ENCODE results near the gene C3orf20.

The C3orf20 gene

GRCh38 chr3:14784087-14784681 is 109.2 kb downstream of the C3orf20 start:
- no peak overlapping the region for H3K9ac ChIP-seq
- no peak overlapping the region for H2AFZ ChIP-seq
- no peaks in the 10 kb centered on the region for H3K27me3 ChIP-seq (ENCODE audit: control insufficient read depth, insufficient read depth, low read length)
- H3K4me2 ChIP-seq (ENCODE audit: low read length) = no peak overlapping the region
- H3K27ac ChIP-seq = no peak overlapping the region
- no peak for TF ChIP-seq CTCF (IDR thresholded peaks at IDR 0.05)
- no peaks in the 10 kb centered on the region for H3K36me3 ChIP-seq (ENCODE audit: control insufficient read depth, insufficient read depth, low read length)
- H3K4me1 ChIP-seq = no peaks in the 10 kb centered on the region
- H3K9me3 ChIP-seq (ENCODE audit: control insufficient read depth, low read length) = no peaks in the 10 kb centered on the region
- H3K4me3 ChIP-seq (ENCODE audit: low read depth, low read length) = no peak overlapping the region
- no peaks in the 10 kb centered on the region for H3K79me2 ChIP-seq

DNA sequence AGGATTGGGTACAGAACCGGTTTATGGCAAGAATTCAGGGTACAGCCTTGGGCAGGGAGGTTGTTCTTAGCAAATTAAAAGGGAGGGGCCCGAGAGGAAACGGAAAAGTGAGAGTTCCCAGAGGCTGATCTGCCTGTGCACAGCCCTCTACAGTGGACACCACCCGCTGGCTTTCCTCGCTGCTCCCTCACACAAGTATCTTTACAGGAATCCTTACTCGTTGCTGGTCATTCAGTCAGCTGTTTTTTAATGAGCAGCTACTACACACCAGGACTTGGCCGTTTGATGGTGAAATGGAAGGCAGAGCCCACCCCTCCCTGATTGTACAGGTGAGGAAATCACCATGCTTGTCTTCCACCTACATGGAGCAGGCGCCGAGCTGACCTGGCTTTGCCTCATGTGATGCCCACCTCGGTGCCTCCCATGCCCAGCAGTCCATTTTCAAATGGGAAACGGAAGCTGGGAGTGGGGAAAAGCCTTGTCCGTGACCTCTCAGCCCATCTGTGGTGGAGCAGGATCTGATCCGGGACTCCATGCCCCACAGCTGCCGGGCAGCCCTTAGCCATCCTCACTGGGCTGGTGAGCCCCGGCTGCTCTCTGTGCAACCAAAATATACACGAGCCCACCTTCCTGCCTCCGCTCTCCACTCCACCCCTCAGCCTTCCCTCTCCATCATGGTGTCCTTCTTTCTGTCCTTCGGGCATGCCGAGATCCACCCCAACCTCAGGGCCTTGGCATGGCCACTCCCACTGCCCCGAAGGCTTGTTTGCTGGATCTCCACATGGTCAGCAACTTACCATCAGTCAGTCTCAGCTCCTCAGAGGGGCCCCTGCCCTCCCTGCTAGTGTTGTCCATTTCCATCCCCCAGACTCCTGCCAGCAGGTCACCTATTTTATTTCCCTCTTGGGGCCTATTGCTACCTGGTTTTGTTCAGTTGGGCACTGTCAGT is 110.5 kb downstream of the C3orf20 start:
- TF ChIP-seq CTCF (IDR thresholded peaks at IDR 0.05) = no peak
- H3K9ac ChIP-seq = no peak overlapping the region

GRCh38 chr3:14786369-14786768 is 111.4 kb downstream of the C3orf20 start:
- Histone ChIP-seq H3K36me3 (ENCODE audit: control insufficient read depth, insufficient read depth, low read length) (no peaks in the 10 kb centered on the region), H3K9ac (no peak overlapping the region), H3K27ac (no peak overlapping the region), H3K4me1 (no peaks in the 10 kb centered on the region), H2AFZ (no peak overlapping the region), H3K27me3 (ENCODE audit: control insufficient read depth, insufficient read depth, low read length) (no peaks in the 10 kb centered on the region), H3K79me2 (no peaks in the 10 kb centered on the region), H3K4me2 (ENCODE audit: low read length) (no peak overlapping the region), H3K4me3 (ENCODE audit: low read depth, low read length) (no peak overlapping the region), H3K9me3 (ENCODE audit: control insufficient read depth, low read length) (no peaks in the 10 kb centered on the region)
- no peak for TF ChIP-seq CTCF (IDR thresholded peaks at IDR 0.05)

More for the DNA sequence above, 110.5 kb downstream of the C3orf20 start:
- Histone ChIP-seq H3K27me3 (ENCODE audit: control insufficient read depth, insufficient read depth, low read length) (no peaks in the 10 kb centered on the region), H3K9me3 (ENCODE audit: control insufficient read depth, low read length) (no peaks in the 10 kb centered on the region), H3K4me3 (ENCODE audit: low read depth, low read length) (no peak overlapping the region), H3K27ac (no peak overlapping the region), H3K4me2 (ENCODE audit: low read length) (no peak overlapping the region), H3K79me2 (no peaks in the 10 kb centered on the region), H3K4me1 (no peaks in the 10 kb centered on the region), H3K36me3 (ENCODE audit: control insufficient read depth, insufficient read depth, low read length) (no peaks in the 10 kb centered on the region), H2AFZ (no peak overlapping the region)

DNA sequence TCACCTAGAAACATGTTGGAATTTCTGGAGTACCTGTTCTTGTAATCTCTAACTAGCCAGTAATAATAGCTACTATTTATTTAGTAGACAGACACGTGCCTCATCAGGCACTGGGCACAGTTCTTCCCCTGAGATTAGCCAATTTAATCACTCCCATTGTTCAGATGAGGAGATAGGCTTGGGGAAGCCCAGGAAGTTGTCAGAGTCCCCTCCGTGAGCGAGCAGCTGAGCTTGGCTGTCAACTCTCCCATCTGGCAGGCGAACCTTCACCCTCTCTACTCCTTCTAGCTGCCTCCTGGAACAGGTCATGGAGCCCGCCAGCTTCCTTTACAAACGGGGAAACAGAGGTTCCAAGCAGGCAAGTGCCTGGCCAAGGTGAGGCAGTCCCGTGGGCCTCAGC is 112.7 kb downstream of the C3orf20 start:
- Histone ChIP-seq H3K9me3 (ENCODE audit: control insufficient read depth, low read length) (no peaks in the 10 kb centered on the region), H3K9ac (no peak overlapping the region), H3K79me2 (no peaks in the 10 kb centered on the region), H3K27ac (no peak overlapping the region), H3K4me3 (ENCODE audit: low read depth, low read length) (no peak overlapping the region), H3K27me3 (ENCODE audit: control insufficient read depth, insufficient read depth, low read length) (no peaks in the 10 kb centered on the region), H3K4me2 (ENCODE audit: low read length) (no peak overlapping the region), H3K36me3 (ENCODE audit: control insufficient read depth, insufficient read depth, low read length) (no peaks in the 10 kb centered on the region), H2AFZ (no peak overlapping the region), H3K4me1 (no peaks in the 10 kb centered on the region)
- no peak for TF ChIP-seq CTCF (IDR thresholded peaks at IDR 0.05)

Data from parathyroid adenoma (tissue), 2 donors.